Right ventricle myocardium inferior (tissue), 1 donor: ENCODE measurements around the gene PREX1. TPM values are rescaled to one million over a fixed set of nuclear protein-coding genes. Genes with fewer than 3 reads are reported as not detected.
"Not testable (repeated sequence)": the region's sequence is repeated elsewhere in the genome, so short reads cannot be mapped to it uniquely, and the experiment has no call there.

Experiments used
- ATAC-seq: fragments of 200-7000 bp; cut with Tn5 transposase; one replicate; pipeline ENCODE4 v1.9.1; 2020; ENCODE audit warnings: mild to moderate bottlenecking, moderate library complexity
- DNase-seq: peaks from one replicate; pipeline ENCODE4 v3.0.0; 2021; ENCODE audit errors: missing footprints
- intact Hi-C: fragments of 100-400 bp; cut with DNase I; formaldehyde crosslinking; loops from one replicate; pipeline ENCODE4 v1.11.0; 2022
- long read RNA-seq: library from polyadenylated mRNA; unstranded; transcript quantifications from one replicate; pipeline ENCODE4 v2.0.0, GENCODE V29; 2021
- total RNA-seq: library from RNA; stranded (reverse); fragmentation: NEBNext Ultra II Directional; extraction: Animal tissue kit (Norgen Biotek cat#: 25700); gene quantifications from one replicate; pipeline ENCODE4 v1.2.1, GENCODE V29; 2021
- donor health status: DM: no; HTN: yes; CAD: no; lungs with severe emphysema.

Gene PREX1, protein sequence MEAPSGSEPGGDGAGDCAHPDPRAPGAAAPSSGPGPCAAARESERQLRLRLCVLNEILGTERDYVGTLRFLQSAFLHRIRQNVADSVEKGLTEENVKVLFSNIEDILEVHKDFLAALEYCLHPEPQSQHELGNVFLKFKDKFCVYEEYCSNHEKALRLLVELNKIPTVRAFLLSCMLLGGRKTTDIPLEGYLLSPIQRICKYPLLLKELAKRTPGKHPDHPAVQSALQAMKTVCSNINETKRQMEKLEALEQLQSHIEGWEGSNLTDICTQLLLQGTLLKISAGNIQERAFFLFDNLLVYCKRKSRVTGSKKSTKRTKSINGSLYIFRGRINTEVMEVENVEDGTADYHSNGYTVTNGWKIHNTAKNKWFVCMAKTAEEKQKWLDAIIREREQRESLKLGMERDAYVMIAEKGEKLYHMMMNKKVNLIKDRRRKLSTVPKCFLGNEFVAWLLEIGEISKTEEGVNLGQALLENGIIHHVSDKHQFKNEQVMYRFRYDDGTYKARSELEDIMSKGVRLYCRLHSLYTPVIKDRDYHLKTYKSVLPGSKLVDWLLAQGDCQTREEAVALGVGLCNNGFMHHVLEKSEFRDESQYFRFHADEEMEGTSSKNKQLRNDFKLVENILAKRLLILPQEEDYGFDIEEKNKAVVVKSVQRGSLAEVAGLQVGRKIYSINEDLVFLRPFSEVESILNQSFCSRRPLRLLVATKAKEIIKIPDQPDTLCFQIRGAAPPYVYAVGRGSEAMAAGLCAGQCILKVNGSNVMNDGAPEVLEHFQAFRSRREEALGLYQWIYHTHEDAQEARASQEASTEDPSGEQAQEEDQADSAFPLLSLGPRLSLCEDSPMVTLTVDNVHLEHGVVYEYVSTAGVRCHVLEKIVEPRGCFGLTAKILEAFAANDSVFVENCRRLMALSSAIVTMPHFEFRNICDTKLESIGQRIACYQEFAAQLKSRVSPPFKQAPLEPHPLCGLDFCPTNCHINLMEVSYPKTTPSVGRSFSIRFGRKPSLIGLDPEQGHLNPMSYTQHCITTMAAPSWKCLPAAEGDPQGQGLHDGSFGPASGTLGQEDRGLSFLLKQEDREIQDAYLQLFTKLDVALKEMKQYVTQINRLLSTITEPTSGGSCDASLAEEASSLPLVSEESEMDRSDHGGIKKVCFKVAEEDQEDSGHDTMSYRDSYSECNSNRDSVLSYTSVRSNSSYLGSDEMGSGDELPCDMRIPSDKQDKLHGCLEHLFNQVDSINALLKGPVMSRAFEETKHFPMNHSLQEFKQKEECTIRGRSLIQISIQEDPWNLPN (N-terminal part only)
- 11.0 TPM for total RNA-seq
- long read RNA-seq, full-length matches to known transcripts: 2 of 4 reads
- long read RNA-seq, partial matches to known transcripts: 0 of 4 reads
- long read RNA-seq, other reads (novel, unspliced or antisense): 2 of 4 reads

DNA sequence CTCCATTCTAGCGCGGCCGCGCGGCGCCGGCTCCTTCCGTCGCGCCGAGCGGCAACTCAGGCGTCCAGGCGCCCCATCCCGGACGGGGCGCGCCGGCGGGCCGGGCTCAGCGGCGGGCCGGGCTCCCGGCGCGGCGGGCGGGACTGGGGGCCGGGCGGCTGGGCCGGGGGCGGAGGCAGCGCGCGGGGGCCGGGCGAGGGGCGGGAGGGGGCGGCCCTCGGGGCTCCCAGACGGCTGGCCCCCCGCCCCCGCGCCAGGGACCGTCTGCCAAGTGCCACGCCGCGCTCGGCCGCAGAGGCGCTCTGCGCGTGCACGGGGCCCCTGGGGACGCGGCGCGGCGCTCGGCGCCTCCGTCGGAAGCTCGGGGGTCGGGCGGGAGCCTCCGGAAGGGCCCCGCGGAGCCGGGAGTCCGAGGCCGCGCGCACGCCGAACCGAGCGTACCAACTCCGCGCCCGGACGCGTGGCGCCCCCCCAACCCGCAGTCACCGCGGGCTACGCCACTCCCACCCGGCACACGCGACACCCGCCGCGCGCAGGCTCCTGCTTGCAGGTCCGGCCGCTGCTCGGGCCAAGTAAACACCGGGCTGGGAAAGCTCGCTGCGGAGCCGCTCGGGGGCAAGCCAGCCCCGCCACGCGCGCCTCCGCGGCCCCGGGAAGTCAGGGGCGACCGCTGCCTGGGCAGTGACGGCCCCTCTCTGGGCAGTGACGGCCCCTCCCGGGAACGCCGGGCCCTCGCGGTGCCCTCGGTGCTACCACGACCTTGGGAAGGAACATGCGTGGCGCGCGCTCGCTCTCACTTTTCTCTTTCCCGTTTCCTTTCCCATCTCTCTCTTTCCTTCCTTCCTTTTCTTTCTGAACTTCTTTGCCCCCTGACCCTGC is at the start of gene PREX1:
PREX1 (minus strand) TSS at position 145 of the 879 bp plus-strand sequence; CDS start at position 6, 139 bp downstream.
- DNase-seq: peak; percentile 96
- intact Hi-C loops: loop anchor here (1.0 to 5.0 kb wide), 4 partner anchors 37 to 171 kb away; no protein-coding TSS in a partner anchor
- peak; percentile 75 for ATAC-seq

DNA sequence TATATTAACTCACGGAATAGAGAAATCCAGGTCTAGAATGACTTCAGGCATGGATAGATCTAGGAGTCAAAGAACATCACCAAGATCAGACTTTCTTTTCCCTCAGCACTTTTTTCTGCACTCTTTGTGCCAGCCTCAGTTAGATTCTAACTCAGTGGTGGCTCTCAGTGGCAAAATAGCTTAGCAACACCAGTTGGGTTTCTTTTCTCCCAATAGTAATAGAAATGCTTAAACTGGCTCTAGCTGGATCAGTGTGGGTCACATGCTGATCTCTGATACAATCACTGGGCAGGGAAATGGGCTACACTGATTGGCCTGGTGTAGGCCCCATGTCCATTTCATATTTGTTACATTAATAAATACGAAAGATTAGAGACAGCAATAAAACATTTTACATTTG is 49.5 kb upstream of the PREX1 start:
- no peak for ATAC-seq
- intact Hi-C loops: no loop called here
- DNase-seq: no peak

DNA sequence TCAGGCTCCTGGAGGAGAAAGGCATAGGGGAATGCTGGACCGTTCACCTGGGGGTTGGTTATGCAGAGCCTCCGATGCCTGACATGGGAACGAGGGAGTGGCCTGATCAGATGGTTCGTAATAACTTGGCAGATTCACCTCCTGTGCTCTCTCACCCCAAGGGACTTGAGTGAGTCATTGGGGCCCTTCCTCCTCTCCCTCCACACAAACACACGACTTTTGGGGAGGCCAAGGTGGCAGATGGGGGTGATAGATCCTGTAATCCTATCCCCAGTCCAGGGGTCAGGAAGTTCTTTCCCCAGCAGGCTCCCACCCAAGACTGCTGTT is 48.1 kb upstream of the PREX1 start:
- ATAC-seq: no peak
- intact Hi-C loops: no loop called here
- no peak for DNase-seq

DNA sequence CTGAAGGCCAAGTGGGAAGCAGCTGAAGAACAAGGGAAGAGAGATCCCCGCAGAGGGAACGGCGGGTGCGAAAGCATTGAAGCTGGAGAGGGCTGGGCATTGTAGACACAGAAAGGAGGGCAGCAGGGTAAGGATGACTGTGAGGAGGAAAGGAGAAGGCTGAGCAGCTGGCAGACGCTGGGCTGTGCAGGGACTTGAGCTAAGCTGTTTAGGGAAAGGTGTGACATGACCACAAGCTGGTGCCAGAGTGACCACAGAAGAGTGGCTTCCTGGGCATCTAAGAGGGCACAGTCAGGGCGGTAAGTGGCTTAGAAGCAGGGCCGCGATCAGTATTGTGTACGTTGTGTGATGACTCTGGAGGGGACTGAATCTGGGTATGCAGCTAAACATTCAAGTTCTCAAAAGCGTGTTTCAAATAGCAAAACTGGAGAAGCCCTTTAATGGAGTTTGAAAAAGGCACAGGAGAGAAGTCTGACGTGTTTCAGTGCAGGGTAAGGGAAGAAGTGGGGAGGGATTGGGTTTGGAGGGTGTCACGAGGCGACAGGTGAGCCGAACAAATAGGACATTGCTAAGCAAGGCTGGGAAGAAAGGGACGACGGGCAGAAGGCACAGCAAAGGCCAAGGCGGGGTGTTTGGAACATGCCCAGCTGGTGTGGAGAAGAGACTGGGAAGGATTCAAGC is 47.6 kb upstream of the PREX1 start:
- DNase-seq (no peak), ATAC-seq (no peak)
- intact Hi-C loops: no loop called here

DNA sequence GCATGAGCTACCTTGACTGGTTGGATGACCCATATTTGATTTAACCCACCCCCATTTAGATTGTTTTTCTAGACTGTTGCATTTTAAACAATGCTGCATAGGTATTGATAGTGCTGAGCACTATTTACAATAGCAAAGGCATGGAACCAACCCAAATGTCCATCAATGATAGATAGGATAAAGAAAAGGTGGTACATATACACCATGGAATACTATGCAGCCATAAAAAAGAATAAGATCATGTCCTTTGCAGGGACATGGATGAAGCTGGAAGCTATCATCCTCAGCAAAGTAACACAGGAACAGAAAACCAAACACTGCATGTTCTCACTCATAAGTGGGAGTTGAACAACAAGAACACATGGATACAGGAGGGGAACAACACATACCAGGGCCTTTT is 41.6 kb upstream of the PREX1 start:
- ATAC-seq, DNase-seq, intact Hi-C loops: not testable (repeated sequence)

DNA sequence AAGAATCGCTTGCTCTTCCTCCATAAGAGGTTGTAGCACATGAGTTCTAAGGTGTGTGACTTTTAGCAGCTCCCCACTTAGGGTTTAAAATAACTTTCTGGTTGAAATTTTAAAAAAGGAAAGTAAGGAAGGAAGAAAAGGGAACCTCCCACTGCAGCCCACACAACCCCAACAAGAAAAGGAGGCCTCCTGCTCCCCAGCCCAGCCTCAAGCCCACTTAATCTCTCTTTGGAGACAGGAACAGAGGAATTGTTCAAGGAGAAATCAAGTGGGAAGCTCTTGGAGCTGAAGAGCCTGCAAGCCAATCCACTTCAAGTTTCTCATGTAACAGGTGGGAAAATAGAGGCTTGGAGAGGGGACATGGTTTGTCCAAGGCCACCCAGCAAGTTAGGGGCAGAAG is 39.1 kb upstream of the PREX1 start:
- intact Hi-C loops: no loop called here
- DNase-seq (no peak), ATAC-seq (no peak)

DNA sequence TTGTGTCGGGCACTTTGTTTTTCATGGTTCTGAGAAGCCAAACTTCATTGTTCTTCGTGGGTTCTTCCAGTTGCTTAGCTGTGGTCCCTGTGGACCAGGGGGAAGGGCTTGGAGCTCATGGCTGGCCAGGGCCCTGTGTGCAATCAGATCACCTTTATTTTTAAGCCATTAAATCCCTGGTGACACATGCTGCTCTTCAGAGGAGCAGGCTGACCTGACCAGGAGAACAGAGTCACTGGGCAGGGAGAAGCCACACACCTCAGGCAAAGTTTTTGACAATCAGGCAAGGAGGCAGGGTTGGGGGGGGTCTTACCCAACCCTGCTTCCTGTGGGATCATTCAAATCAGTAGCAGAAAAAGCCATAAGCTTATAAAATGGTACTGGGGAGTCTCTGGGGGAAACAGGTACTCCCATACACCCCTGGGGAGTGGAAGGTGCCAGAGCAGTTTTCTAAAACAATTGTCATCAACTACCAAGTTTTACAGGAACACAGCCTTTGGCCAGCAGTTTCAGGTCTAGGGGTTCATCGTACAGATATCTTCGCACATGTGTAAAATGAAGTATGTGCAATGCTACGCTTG is 37.0 kb upstream of the PREX1 start:
- no peak for ATAC-seq
- no peak for DNase-seq
- intact Hi-C loops: no loop called here

DNA sequence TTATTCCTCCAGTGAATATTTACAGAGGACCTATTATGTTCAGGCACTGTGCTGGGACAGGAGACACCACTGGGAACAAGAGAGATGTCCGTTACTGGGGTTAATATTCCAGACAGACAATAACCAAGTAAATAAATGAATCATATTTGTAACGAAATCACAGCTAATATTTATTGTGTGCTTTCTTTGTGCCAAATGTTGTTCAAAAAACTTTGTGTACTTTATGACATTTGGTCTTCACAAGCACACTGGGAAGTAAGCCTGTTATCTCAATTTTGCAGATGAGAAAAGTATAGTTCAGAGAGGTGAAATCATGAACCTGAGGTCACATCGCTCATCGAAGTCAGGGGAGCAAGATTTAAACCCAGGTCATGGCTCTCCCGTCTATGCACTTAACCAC is 36.5 kb upstream of the PREX1 start:
- DNase-seq (no peak), ATAC-seq (no peak)
- intact Hi-C loops: no loop called here

DNA sequence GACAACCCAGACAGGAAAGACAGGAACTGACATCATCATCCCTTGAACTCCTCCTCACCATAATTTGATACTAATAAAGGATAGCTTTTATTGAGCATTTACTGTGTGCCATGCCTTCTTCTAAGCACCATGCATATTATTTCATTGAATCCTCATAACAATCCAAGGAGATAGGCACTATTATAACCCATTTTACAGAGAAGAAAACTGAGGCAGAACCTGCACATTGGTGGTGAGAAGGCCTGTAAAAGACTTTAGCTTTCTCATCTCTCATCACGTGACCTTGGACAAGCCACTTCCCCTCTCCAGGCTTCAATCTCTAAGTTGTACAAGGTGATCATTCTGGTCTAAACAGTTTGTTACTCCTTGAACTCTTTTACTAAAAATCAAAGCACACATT is 34.5 kb upstream of the PREX1 start:
- no peak for ATAC-seq
- DNase-seq: no peak
- intact Hi-C loops: no loop called here

DNA sequence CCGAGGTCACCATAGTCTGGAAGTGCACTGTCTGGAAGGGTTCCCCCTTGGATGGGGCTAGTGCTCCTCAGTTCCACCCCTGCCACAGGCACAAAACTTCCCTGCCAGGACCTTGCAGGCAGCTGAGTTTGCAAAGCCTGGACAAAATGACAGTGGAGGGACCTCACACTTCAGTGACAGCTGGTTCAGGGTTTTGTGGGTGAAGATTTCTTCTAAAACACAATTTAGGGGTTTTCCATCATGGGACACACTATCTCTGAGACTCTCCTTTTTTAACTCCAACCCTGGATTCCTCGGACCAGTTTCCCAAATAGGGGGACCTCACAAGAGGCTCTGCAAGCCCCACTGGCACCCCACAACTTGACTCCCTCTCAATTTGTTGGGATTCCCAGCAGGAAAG is 33.6 kb upstream of the PREX1 start:
- ATAC-seq (no peak), DNase-seq (no peak)
- intact Hi-C loops: no loop called here

DNA sequence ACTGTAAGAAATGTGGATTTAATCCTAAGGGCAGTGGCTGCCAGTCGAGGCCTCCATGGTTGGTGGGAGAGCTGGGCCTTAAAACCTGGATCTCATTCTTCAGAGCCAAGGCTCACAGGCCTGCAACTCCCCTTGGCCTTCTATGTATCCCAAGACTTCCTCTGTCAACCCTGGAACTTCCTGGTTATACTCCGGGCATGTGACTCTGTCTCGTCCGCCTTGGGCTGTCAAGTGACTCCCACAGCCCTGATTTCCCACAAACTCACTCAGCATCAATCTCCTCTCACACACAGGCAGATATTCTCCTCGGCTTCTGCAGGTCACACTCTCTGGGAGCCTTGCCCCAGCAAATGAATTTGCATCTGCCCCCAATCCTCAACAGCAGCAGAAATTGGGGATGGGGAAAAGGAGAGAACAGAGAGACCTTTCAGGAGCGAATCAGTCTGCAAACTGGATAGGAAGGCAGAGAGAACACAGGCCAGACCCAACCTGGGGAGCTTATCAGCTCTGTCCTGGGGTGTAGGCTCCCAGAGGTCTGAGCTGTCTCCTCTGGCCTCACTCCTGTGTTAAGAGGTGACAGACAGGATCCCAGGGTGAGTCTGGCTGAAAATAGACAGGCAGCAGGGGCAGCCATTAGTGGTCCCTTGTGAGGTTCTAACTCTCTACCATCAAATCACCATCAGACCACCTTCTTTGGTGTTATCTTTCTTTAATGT is 30.4 kb upstream of the PREX1 start:
- ATAC-seq (no peak), DNase-seq (no peak)
- intact Hi-C loops: no loop called here

DNA sequence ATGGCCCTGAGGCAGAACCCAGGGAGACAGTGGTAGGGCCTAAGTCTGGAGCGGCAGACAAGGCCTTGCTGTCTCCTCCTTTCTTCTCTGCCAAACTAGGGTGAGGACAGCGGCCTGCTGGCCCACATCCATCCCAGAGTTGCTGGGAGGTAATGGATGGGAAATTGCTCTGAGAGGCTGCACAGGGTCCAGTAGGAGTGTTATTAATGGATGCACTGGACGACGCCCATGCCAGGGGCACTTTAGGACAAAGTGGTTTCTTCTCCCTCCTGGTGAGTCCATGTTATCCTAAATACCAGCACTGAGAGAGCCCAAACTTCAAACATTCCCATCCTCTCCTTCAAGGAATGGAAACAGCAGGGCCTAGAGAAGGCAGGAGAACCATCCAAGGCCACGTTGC is 28.3 kb upstream of the PREX1 start:
- DNase-seq: no peak
- ATAC-seq: no peak
- intact Hi-C loops: no loop called here

DNA sequence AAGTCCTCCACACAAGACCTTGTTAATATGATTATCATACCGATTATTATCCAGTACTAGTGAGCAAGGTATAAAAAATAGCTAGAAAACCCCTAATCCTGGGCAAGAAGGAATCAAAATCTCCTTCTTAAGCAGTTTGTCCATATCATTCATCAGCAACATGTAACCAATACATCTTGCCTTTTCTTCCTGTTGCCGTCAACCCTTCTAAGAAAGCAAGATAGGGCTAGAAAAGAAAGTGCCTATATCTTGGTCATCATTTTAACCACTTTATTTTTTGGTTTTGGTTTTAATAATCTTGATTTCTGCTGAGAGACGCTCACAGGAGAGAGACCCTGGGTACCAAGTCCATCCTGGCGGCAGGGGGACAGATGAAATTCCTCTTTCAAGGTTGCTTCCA is 27.2 kb upstream of the PREX1 start:
- ATAC-seq: no peak
- intact Hi-C loops: no loop called here
- no peak for DNase-seq

DNA sequence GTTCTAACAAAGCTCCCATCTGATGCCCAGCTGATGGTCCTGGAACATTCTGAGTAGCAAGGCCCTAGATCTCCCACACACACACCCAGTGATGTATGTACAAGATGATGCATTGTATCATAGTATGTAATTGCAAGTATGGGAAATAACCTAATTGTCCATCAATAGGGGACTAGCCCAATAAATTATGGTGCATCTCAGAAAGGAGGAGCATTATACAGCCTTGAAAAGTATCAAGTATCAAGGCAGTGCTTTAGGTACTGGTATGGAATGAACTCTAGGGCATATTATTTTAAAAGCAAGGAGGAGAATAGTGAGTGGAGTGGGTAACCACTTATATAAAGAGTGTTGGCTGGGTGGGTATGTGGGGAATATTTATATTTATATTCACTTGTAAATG is 24.8 kb upstream of the PREX1 start:
- intact Hi-C loops: no loop called here
- no peak for ATAC-seq
- no peak for DNase-seq

DNA sequence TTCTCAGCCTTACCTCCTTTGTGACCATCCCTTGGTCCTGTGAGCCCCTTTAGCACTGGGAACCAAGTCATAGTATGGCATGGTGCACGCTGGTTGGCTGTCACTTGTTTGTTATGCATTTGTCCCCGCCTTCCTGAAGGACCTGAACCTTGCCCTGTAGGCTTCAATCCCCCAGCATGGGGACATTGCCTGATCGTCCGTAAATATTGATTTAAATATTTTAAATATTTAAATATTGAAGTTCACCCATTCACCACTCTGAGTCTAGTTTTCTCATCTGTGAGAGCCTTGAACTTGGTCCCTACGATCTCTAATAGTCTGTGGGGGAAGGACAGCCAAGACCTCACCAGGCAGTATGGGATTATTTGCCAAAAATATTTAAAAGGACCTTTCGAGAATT is 23.8 kb upstream of the PREX1 start:
- ATAC-seq: no peak
- no peak for DNase-seq
- intact Hi-C loops: no loop called here

DNA sequence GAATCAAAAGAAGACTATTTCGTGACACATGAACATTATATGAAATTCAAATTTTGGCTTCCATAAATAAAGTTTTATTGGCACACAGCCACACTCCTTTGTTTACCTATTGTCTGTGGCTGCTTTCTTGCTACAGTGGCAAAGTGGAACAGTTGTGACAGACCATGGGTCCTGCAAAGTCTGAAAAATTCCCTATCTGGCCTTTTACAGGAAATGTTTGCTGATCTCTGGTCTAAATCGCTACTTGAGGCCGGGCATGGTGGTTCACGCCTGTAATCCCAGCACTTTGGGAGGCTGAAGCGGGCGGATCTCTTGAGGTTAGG is 23.1 kb upstream of the PREX1 start:
- ATAC-seq (no peak), DNase-seq (no peak)
- intact Hi-C loops: no loop called here
